NCI-H1417 (cell line): ENCODE data around the gene ANO1.

Experiments
- DNase-seq, 3 experiments: peaks; one replicate each; lab custom pipeline; 2025; lab: John Stamatoyannopoulos, UW

ANO1 gene

GRCh38 chr11:70095541-70096252 lies 17.6 kb downstream of the ANO1 start:
- no peak for DNase-seq

- no peak for DNase-seq
These were observed 19.9 kb downstream of the ANO1 start for GRCh38 chr11:70097783-70098563.

DNA sequence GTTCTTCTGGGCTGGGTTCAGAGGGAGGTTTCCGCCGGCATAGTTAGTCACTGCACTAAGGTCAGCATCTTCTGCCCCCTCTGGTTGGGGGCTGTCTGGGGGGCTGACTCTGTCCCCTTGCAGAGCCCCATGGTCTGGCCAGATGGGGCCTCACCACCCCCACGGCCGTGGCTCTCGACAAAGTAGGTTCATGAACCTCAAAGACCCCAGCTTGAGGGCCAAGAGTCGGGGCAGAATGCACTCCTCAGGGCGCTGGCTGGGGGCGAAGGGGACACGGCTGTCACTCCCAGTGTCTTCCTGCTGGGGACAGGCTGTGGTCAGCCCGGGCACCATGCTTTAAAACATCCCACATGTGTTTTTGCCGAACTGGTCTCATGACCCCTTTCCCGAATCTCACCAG lies 20.8 kb downstream of the ANO1 start:
- DNase-seq, result no peak

DNA sequence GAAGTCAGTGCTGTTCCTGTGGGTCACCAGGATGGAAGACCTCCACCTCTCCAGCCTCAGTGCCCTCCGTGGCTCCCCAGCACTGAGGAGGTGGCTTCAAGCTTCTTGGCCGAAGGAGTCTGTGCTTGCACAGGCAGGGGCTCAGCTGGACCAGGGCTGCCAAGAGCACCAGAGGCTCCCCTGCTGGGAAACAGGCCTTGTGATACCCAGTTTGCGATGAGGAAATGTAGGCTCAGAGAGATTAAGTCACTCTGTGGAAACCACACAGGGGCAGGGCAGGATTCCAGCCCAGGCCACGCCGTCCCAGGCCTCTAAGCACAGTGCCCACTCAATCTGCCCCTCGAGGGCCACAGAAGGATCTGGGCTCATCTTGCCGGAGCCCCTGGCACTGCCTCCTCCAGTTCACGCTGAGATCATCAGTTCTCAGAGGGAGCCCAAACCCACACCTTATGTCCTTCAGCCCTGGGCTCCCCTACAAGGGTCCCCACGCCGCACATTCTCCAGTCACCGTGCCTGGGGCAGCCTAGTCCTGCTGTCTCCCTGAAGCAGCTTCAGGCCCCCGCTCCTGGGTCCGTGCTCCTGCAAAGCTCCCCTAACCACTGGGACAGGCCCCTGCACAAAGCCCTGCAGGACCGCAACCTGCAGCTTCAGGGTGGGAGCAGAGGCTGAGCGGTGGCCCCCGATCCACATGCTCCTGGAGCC lies 21.6 kb downstream of the ANO1 start:
- no peak for DNase-seq

DNA sequence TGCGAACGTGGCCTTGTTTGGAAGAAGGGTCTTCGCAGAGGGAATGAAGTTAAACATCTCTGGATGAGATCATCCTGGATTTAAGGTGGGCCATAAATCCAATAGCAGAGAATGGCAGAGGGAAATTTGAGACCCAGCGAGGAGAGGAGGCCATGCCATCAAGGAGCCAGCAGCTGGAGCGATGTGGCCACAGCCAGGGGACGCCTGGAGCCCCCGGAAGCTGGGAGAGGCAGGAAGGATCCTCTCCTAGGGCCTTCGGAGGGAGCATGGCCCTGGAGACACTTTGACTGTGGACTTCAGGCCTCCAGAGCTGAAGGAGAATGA lies 22.1 kb downstream of the ANO1 start:
- DNase-seq, result no peak

DNA sequence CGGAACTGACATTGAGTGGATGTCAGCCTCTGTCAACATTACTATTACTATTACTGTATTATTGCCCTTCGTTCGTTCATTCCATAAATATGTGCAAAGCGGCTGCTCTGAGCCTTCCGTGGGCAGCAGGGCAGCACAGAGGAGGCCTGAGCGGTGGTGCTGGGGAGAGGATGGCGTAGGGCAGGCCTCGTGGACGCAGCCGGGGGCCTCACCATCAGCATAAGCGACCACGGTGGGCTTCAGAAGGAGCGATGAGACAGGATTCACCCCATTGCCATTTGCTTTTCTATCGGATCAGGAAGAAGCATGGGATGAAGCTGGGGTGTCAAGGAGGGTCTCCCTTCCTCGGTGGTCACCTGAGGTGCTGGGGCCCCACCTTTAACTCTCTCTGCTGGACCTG lies 22.7 kb downstream of the ANO1 start:
- no peak for DNase-seq

GRCh38 chr11:70103256-70103975 lies 25.3 kb downstream of the ANO1 start:
- DNase-seq, result no peak

GRCh38 chr11:70104419-70104818 lies 26.3 kb downstream of the ANO1 start:
- DNase-seq, result no peak

GRCh38 chr11:70104961-70105360 lies 26.8 kb downstream of the ANO1 start:
- DNase-seq, result no peak

GRCh38 chr11:70105369-70105754 lies 27.2 kb downstream of the ANO1 start:
- DNase-seq, result no peak

DNA sequence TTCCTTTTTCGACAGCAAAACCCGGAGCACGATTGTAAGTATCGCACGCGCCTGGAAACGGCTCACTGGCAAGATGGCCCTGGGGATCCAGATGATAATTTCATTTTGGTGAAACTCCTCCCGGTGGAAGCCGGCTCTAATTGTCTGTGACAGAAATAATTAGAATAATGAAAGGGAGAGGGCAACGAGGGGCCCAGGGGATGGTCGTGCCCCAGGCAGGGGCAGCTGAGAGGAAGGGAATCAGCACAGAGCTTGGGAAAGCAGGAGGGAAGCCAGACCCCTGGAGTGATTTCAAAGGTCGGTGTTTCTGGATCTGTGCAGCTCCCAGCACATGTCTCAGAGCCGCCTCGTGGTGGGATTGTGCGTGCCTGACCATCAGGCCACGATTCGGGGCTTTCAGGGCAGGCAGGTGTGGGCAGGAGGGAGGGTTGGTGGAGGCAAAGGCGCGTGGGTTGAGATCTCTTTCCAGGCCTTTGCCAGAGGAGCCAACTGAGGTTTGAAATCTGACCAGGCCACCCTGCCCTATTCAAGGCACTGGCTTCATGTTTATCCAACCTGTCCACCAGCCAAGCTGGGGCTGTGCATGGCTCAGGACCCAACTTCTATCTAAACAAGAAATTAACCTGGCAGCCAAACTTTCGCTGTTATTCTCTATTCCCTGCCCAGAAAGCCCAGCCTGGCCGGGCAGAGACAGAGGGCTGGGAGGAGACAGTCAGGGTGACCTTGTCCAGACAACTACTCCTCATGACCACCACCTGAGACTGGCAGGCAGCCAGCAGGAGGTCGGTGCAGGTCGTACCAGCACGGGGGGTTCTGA lies 27.8 kb downstream of the ANO1 start:
- no peak for DNase-seq

GRCh38 chr11:70106757-70107156 lies 28.6 kb downstream of the ANO1 start:
- no peak for DNase-seq

GRCh38 chr11:70107191-70107590 lies 29.1 kb downstream of the ANO1 start:
- peak in 1 of 3 experiments; percentile 7 for DNase-seq

DNA sequence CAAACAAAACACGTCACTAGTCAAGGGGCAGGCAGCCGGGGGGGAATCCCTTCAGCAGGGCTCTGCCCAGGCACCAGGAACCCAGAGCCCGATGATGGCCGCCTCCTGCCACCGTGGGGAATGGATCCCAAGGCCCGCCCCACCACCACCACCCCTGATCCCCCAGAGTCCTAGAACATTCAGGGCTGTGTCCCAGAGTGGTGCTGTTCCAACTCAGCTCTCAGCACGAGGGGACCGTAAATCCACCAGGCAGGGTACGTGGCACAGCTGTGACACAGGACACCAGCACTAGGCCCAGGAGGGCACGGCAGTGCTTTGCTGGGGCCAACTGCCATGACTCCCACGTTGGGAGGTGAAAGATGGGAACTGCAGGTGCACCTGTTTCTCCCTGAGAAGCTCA lies 29.6 kb downstream of the ANO1 start:
- DNase-seq, result no peak

GRCh38 chr11:70108250-70108649 lies 30.1 kb downstream of the ANO1 start:
- no peak for DNase-seq

DNA sequence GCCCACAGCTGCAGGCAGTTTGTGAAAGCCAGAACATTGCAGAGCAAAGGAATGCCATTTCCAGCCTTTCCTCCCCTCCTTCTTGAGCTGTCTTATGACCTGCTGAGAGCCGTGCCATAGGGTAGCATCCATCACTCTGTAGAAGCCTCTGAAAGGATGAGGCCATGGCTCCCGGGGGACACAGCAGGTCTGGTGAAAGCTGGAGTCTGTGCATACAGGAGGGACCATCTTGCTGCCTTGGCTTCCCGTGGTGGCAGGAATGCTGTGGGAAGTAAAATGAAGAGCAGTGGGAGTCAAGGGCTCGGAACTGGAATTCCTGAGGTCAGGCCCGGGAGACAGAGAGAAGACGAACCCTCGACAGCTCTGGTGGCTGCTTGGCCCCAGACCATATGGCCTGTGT lies 30.9 kb downstream of the ANO1 start:
- no peak for DNase-seq

GRCh38 chr11:70109903-70110302 lies 31.8 kb downstream of the ANO1 start:
- no peak for DNase-seq

GRCh38 chr11:70110538-70111055 lies 32.5 kb downstream of the ANO1 start:
- no peak for DNase-seq

DNA sequence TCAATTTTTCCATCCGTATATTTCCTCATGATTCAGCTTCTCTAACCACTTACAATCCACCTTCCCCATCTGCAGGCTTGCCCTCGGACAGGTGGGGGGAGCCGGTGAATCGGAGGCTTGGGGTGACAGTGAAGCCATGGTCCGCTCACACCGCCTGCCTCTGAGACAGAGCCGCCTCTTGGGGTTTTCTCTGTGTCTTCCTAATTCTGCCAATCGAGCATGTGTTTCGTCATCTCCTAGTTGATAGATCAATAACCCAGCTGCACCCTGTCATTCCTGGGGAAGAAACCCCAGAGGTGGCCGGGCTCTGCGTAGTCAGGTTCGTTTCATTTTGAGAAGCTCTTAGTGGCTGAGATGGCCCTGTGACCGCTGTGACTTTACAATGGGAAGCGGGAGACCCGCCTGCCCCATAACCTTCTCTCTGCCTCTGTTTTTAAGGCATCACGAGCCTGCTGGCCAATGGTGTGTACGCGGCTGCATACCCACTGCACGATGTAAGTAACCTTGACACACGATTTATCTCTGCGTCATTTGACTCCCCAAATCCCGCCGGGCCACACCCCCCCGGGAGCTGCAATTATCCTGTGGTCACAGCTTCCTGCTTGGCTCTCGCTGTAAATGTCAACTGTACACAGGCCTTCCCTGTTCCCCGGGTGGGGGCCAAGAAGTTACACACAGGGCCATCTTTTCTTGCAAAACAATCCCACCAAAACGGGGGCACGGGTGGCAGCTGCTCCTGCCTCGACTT lies 33.3 kb downstream of the ANO1 start:
- peak; percentile 9 to 82 (median 68) for DNase-seq

- DNase-seq, result peak in 2 of 3 experiments; percentile 35 to 52
These were observed 33.9 kb downstream of the ANO1 start for GRCh38 chr11:70112017-70112434.

GRCh38 chr11:70113801-70114200 lies 35.7 kb downstream of the ANO1 start:
- DNase-seq, result no peak
